HepG2 (cell line): ENCODE data around the gene UAP1. TPM values are rescaled to one million over a fixed set of nuclear protein-coding genes. Genes with fewer than 3 reads are reported as not detected.

Experiments used
- ATAC-seq: fragments of 200-7000 bp; cut with Tn5 transposase; 3 replicates; pipeline ENCODE4 v1.9.1; 2020; ENCODE audit warnings: mild to moderate bottlenecking, moderate library complexity
- BruUV-seq: library from RNA; stranded (reverse); fragments of 400-500 nt; replicated peaks from 2 replicates; lab custom pipeline; 2021; lab: Mats Ljungman, UMichigan
- CTCF ChIA-PET: fragments of 300-600 bp; formaldehyde crosslinking; extraction: SDS; loops from one replicate; lab custom pipeline; 2021; ENCODE audit warnings: low total read pairs, inconsistent platforms, low intra/inter-chr PET ratio; lab: Yijun Ruan, JAX
- POLR2A ChIA-PET: fragments of 350-600 bp; sonication (Branson Sonifier 250); formaldehyde crosslinking; loops from one replicate; lab custom pipeline; 2020; ENCODE audit warnings: antibody characterized with exemption, inconsistent platforms; lab: Yijun Ruan, JAX
- DNase-seq: peaks from one replicate; pipeline ENCODE4 v3.0.0-alpha.2; 2015; ENCODE audit warnings: low spot score
- FAIRE-seq: peaks from 3 replicates; lab custom pipeline; 2011; peaks lifted over from hg19 to GRCh38; lab: Jason Lieb, UNC
- H2AFZ ChIP-seq: one replicate; pipeline ENCODE4 v1.6.1; 2011; ENCODE audit warnings: low read length, inconsistent platforms
- H3K27ac ChIP-seq: fragments of 300-600 bp; 3 replicates; pipeline ENCODE4 v1.8.0; 2011; ENCODE audit warnings: mixed run types, mild to moderate bottlenecking, mixed read lengths, low read length, inconsistent platforms; ENCODE audit not compliant: insufficient read depth; ENCODE audit errors: extremely low read length
- H3K27me3 ChIP-seq, 2 experiments: fragments of 200-600 bp in 1 of 2; 2 replicates in 1 of 2; 3 replicates in 1 of 2; pipeline versions ENCODE4 v1.6.0 to v1.8.0; 2011; ENCODE audit warnings: low read length in 2 of 2, mild to moderate bottlenecking in 2 of 2, moderate library complexity in 2 of 2, inconsistent platforms in 1 of 2; ENCODE audit not compliant: insufficient read depth in 2 of 2, control insufficient read depth in 1 of 2
- H3K36me3 ChIP-seq, 2 experiments: fragments of 200-600 bp in 1 of 2; replicated peaks in 1 of 2; 2 replicates in 1 of 2; 3 replicates in 1 of 2; pipeline versions ENCODE4 v1.5.1 to v1.8.0; 2011; ENCODE audit warnings: low read length in 2 of 2, inconsistent platforms in 1 of 2; ENCODE audit not compliant: insufficient read depth in 2 of 2, control insufficient read depth in 1 of 2
- H3K4me1 ChIP-seq: 2 replicates; pipeline ENCODE4 v1.5.1; 2012; ENCODE audit warnings: low read length, inconsistent platforms; ENCODE audit not compliant: insufficient read depth
- H3K4me2 ChIP-seq: 2 replicates; pipeline ENCODE4 v1.6.0; 2011; ENCODE audit warnings: low read depth, low read length, inconsistent platforms
- H3K4me3 ChIP-seq, 3 experiments: fragments of 200-600 bp in 1 of 3; sonication (generic), shearing (Covaris generic) in 1 of 3; replicated peaks in 1 of 3; 2 replicates each; pipeline ENCODE4 v1.5.1; 2011 to 2016; ENCODE audit warnings: low read length in 3 of 3, inconsistent platforms in 2 of 3, low read depth in 2 of 3, mild to moderate bottlenecking in 2 of 3, control low read depth in 1 of 3, mixed read lengths in 1 of 3; ENCODE audit not compliant: insufficient read depth in 1 of 3
- H3K79me2 ChIP-seq: one replicate; pipeline ENCODE4 v1.6.1; 2011; ENCODE audit warnings: low read length, inconsistent platforms; ENCODE audit not compliant: insufficient read depth
- H3K9ac ChIP-seq: 2 replicates; pipeline ENCODE4 v1.6.0; 2011; ENCODE audit warnings: mild to moderate bottlenecking, low read depth, low read length, inconsistent platforms; ENCODE audit not compliant: insufficient read depth
- H3K9me3 ChIP-seq: 2 replicates; pipeline ENCODE4 v1.5.1; 2012; ENCODE audit warnings: mild to moderate bottlenecking, low read length
- H4K20me1 ChIP-seq: 2 replicates; pipeline ENCODE4 v1.6.0; 2011; ENCODE audit warnings: inconsistent platforms, mild to moderate bottlenecking, low read length, moderate library complexity; ENCODE audit not compliant: insufficient read depth
- FUBP1 ChIP-seq: sonication (generic); formaldehyde crosslinking; IDR thresholded peaks from 2 replicates; pipeline ENCODE4 v1.5.1; 2020; ENCODE audit warnings: missing genetic modification reagents, mild to moderate bottlenecking, borderline replicate concordance
- NFE2 ChIP-seq: sonication (generic); formaldehyde crosslinking; IDR thresholded peaks from 2 replicates; pipeline ENCODE4 v1.4.0; 2020; ENCODE audit warnings: missing genetic modification reagents
- NPAS2 ChIP-seq: sonication (generic); formaldehyde crosslinking; IDR thresholded peaks from 2 replicates; pipeline ENCODE4 v1.8.0; 2022; ENCODE audit warnings: mild to moderate bottlenecking, missing genetic modification reagents, borderline replicate concordance
- POGK ChIP-seq: sonication (generic); formaldehyde crosslinking; conservative IDR thresholded peaks from 2 replicates; pipeline ENCODE4 v1.8.0; 2022; ENCODE audit warnings: mild to moderate bottlenecking, moderate library complexity, missing genetic modification reagents
- POLR2G ChIP-seq: fragments of 200-400 bp; formaldehyde crosslinking; IDR thresholded peaks from 2 replicates; pipeline ENCODE4 v1.6.1; 2018; ENCODE audit warnings: mild to moderate bottlenecking, low read depth, low read length, moderate library complexity
- REXO4 ChIP-seq: sonication (generic); formaldehyde crosslinking; IDR thresholded peaks from 2 replicates; pipeline ENCODE4 v1.8.0; 2022; ENCODE audit warnings: missing genetic modification reagents, mild to moderate bottlenecking, borderline replicate concordance
- SP140L ChIP-seq: sonication (generic); formaldehyde crosslinking; IDR thresholded peaks from 2 replicates; pipeline ENCODE4 v1.4.0; 2020; ENCODE audit warnings: missing genetic modification reagents, borderline replicate concordance
- THAP9 ChIP-seq: sonication (generic); formaldehyde crosslinking; IDR thresholded peaks from 2 replicates; pipeline ENCODE4; 2020; ENCODE audit warnings: missing genetic modification reagents, mild to moderate bottlenecking, borderline replicate concordance
- ZBTB44 ChIP-seq: sonication (generic); formaldehyde crosslinking; IDR thresholded peaks from 2 replicates; pipeline ENCODE4 v1.4.0; 2020; ENCODE audit warnings: missing genetic modification reagents
- WGBS: methylation state at CpG from one replicate; pipeline ENCODE4 v1.1.6; 2017; ENCODE audit warnings: low lambda C conversion rate; 5-methylcytosine and 5-hydroxymethylcytosine counted together
- in situ Hi-C: cut with HindIII; loops from 2 replicates; pipeline ENCODE4 v1.10.0; 2017; ENCODE audit warnings: low pct_unique_long_range_greater_than_20kb; ENCODE audit not compliant: extremely low pct_ligation_motif_present
- intact Hi-C: fragments of 100-400 bp; cut with micrococcal nuclease; formaldehyde crosslinking; loops from one replicate; pipeline ENCODE4 v1.10.0; 2022; ENCODE audit not compliant: unreplicated experiment
- polyA plus RNA-seq, 8 experiments: library from polyadenylated mRNA; depleted of rRNA in 3 of 8; stranded (reverse) in 7 of 8; unstranded in 1 of 8; fragments of >200 nt; fragmentation: Illumina TruSeq in 4 of 8; extraction: Trizol in 4 of 8; gene quantifications; 2 replicates each; pipeline versions ENCODE4 v1.2.1 to v1.2.3, GENCODE V29; 2011 to 2016; ENCODE audit warnings: low read depth in 4 of 8, missing spikeins in 1 of 8, mixed read lengths in 1 of 8; ENCODE audit not compliant: insufficient read depth in 1 of 8
- total RNA-seq, 5 experiments: library from RNA; depleted of rRNA; stranded (reverse); fragments of >200 nt; fragmentation: Illumina TruSeq; extraction: Trizol; gene quantifications; 2 replicates each; pipeline ENCODE4 v1.2.3, GENCODE V29; 2016; ENCODE audit warnings: low read depth in 1 of 5

UAP1 gene
- total and polyA plus RNA-seq, 2 of the 13 experiments (the other 11 are each of a cell fraction or from before 2014, with no cell fraction given): 48.4 to 117 TPM

GRCh38 chr1:162554258-162554657, 7.3 kb upstream of the UAP1 start (continued):
- no peak for TF ChIP-seq FUBP1 (CRISPR knock-in tag)
- TF ChIP-seq THAP9: no peak
- TF ChIP-seq SP140L (CRISPR knock-in tag): no peak
- TF ChIP-seq REXO4 (CRISPR knock-in tag): no peak

- Histone ChIP-seq H3K9ac (no peak overlapping the region), H2AFZ (no peak overlapping the region), H3K36me3 (no peaks in the 10 kb centered on the region), H3K27me3 (no peaks in the 10 kb centered on the region; a peak in 1 of 5 replicates), H3K9me3 (no peaks in the 10 kb centered on the region), H3K4me3 (no peak overlapping the region)
- WGBS: 62% methylated on average over 3 of the region's 3 CpGs
- intact Hi-C loops: no loop called here
- BruUV-seq: no TSS peak
- CTCF ChIA-PET: no interaction called here
- FAIRE-seq: no peak
- TF ChIP-seq NFE2 (CRISPR knock-in tag): no peak
- no peak for TF ChIP-seq POLR2G
- no peak for TF ChIP-seq ZBTB44 (CRISPR knock-in tag)
- TF ChIP-seq NPAS2 (CRISPR knock-in tag): no peak
- no peak for TF ChIP-seq POGK
- TF ChIP-seq, all 625 proteins: peak for 0
- Histone ChIP-seq H3K4me1 (peaks cover 10% of the 10 kb centered on the region), H3K79me2 (peaks cover 9% of the 10 kb centered on the region), H4K20me1 (no peaks in the 10 kb centered on the region), H3K27ac (no peak overlapping the region), H3K4me2 (no peak overlapping the region)
- POLR2A ChIA-PET: no interaction called here
- ATAC-seq: no peak
- in situ Hi-C loops: no loop called here
- no peak for DNase-seq
Observed at GRCh38 chr1:162557536-162557935, 4.0 kb upstream of the UAP1 start.
